Erythroblast (primary cell): ENCODE measurements around the gene OR51F1.

Experiments
- GATA1 ChIP-seq: IDR thresholded peaks from 2 replicates; pipeline ENCODE4 v1.6.1; 2011; ENCODE audit warnings: low read depth, mild to moderate bottlenecking, control low read depth, low read length, moderate library complexity
- POLR2A ChIP-seq: IDR thresholded peaks from 2 replicates; pipeline ENCODE4 v1.6.1; 2011; ENCODE audit warnings: mild to moderate bottlenecking, low read length

GRCh38 chr11:4769838-4770237 lies at the start of gene OR51F1:
- TF ChIP-seq POLR2A (no peak), GATA1 (no peak)
